HepG2 (cell line): ENCODE measurements around the gene PLCL1. TPM values are rescaled to one million over a fixed set of nuclear protein-coding genes. Genes with fewer than 3 reads are reported as not detected.

Source experiments
- ATAC-seq: fragments of 200-7000 bp; cut with Tn5 transposase; 3 replicates; pipeline ENCODE4 v1.9.1; 2020; ENCODE audit warnings: mild to moderate bottlenecking, moderate library complexity
- BruUV-seq: library from RNA; stranded (reverse); fragments of 400-500 nt; replicated peaks from 2 replicates; lab custom pipeline; 2021; lab: Mats Ljungman, UMichigan
- CTCF ChIA-PET: fragments of 300-600 bp; formaldehyde crosslinking; extraction: SDS; loops from one replicate; lab custom pipeline; 2021; ENCODE audit warnings: low total read pairs, inconsistent platforms, low intra/inter-chr PET ratio; lab: Yijun Ruan, JAX
- POLR2A ChIA-PET: fragments of 350-600 bp; sonication (Branson Sonifier 250); formaldehyde crosslinking; loops from one replicate; lab custom pipeline; 2020; ENCODE audit warnings: antibody characterized with exemption, inconsistent platforms; lab: Yijun Ruan, JAX
- DNase-seq: peaks from one replicate; pipeline ENCODE4 v3.0.0-alpha.2; 2015; ENCODE audit warnings: low spot score
- FAIRE-seq: peaks from 3 replicates; lab custom pipeline; 2011; peaks lifted over from hg19 to GRCh38; lab: Jason Lieb, UNC
- H2AFZ ChIP-seq: one replicate; pipeline ENCODE4 v1.6.1; 2011; ENCODE audit warnings: low read length, inconsistent platforms
- H3K27ac ChIP-seq: fragments of 300-600 bp; 3 replicates; pipeline ENCODE4 v1.8.0; 2011; ENCODE audit warnings: mixed run types, mild to moderate bottlenecking, mixed read lengths, low read length, inconsistent platforms; ENCODE audit not compliant: insufficient read depth; ENCODE audit errors: extremely low read length
- H3K27me3 ChIP-seq, 2 experiments: fragments of 200-600 bp in 1 of 2; 2 replicates in 1 of 2; 3 replicates in 1 of 2; pipeline versions ENCODE4 v1.6.0 to v1.8.0; 2011; ENCODE audit warnings: low read length in 2 of 2, mild to moderate bottlenecking in 2 of 2, moderate library complexity in 2 of 2, inconsistent platforms in 1 of 2; ENCODE audit not compliant: insufficient read depth in 2 of 2, control insufficient read depth in 1 of 2
- H3K36me3 ChIP-seq, 2 experiments: fragments of 200-600 bp in 1 of 2; replicated peaks in 1 of 2; 2 replicates in 1 of 2; 3 replicates in 1 of 2; pipeline versions ENCODE4 v1.5.1 to v1.8.0; 2011; ENCODE audit warnings: low read length in 2 of 2, inconsistent platforms in 1 of 2; ENCODE audit not compliant: insufficient read depth in 2 of 2, control insufficient read depth in 1 of 2
- H3K4me1 ChIP-seq: 2 replicates; pipeline ENCODE4 v1.5.1; 2012; ENCODE audit warnings: low read length, inconsistent platforms; ENCODE audit not compliant: insufficient read depth
- H3K4me2 ChIP-seq: 2 replicates; pipeline ENCODE4 v1.6.0; 2011; ENCODE audit warnings: low read depth, low read length, inconsistent platforms
- H3K4me3 ChIP-seq, 3 experiments: fragments of 200-600 bp in 1 of 3; sonication (generic), shearing (Covaris generic) in 1 of 3; replicated peaks in 1 of 3; 2 replicates each; pipeline ENCODE4 v1.5.1; 2011 to 2016; ENCODE audit warnings: low read length in 3 of 3, inconsistent platforms in 2 of 3, low read depth in 2 of 3, mild to moderate bottlenecking in 2 of 3, control low read depth in 1 of 3, mixed read lengths in 1 of 3; ENCODE audit not compliant: insufficient read depth in 1 of 3
- H3K79me2 ChIP-seq: one replicate; pipeline ENCODE4 v1.6.1; 2011; ENCODE audit warnings: low read length, inconsistent platforms; ENCODE audit not compliant: insufficient read depth
- H3K9ac ChIP-seq: 2 replicates; pipeline ENCODE4 v1.6.0; 2011; ENCODE audit warnings: mild to moderate bottlenecking, low read depth, low read length, inconsistent platforms; ENCODE audit not compliant: insufficient read depth
- H3K9me3 ChIP-seq: 2 replicates; pipeline ENCODE4 v1.5.1; 2012; ENCODE audit warnings: mild to moderate bottlenecking, low read length
- H4K20me1 ChIP-seq: 2 replicates; pipeline ENCODE4 v1.6.0; 2011; ENCODE audit warnings: inconsistent platforms, mild to moderate bottlenecking, low read length, moderate library complexity; ENCODE audit not compliant: insufficient read depth
- ARNT2 ChIP-seq: sonication (generic); formaldehyde crosslinking; IDR thresholded peaks from 2 replicates; pipeline ENCODE4 v1.8.0; 2022; ENCODE audit warnings: mild to moderate bottlenecking, low read depth, missing genetic modification reagents, moderate library complexity
- GLMP ChIP-seq: sonication (generic); formaldehyde crosslinking; IDR thresholded peaks from 2 replicates; pipeline ENCODE4 v1.9.0; 2021; ENCODE audit warnings: missing genetic modification reagents, mild to moderate bottlenecking, borderline replicate concordance
- MIER3 ChIP-seq: IDR thresholded peaks from 2 replicates; pipeline ENCODE4 v1.6.1; 2016; ENCODE audit warnings: missing compliant biosample characterization, borderline replicate concordance
- NR2F2 ChIP-seq: IDR thresholded peaks from 2 replicates; pipeline ENCODE4 v1.6.1; 2012; ENCODE audit warnings: low read depth, inconsistent platforms, borderline replicate concordance
- RCOR2 ChIP-seq: IDR thresholded peaks from 2 replicates; pipeline ENCODE4 v1.6.1; 2016; ENCODE audit warnings: missing biosample characterization, missing genetic modification reagents
- SAFB2 ChIP-seq: sonication (generic); formaldehyde crosslinking; IDR thresholded peaks from 2 replicates; pipeline ENCODE4 v1.5.1; 2020; ENCODE audit warnings: missing genetic modification reagents, low read depth, mild to moderate bottlenecking, borderline replicate concordance
- TFAP4 ChIP-seq: sonication (generic); IDR thresholded peaks from 2 replicates; pipeline ENCODE4 v1.6.1; 2016; ENCODE audit warnings: low read depth, borderline replicate concordance
- ZBTB20 ChIP-seq: sonication (generic); formaldehyde crosslinking; IDR thresholded peaks from 2 replicates; pipeline ENCODE4 v1.8.1; 2023; ENCODE audit warnings: missing genetic modification reagents, low read depth, mild to moderate bottlenecking, borderline replicate concordance
- ZNF232 ChIP-seq: sonication (generic); formaldehyde crosslinking; IDR thresholded peaks from 2 replicates; pipeline ENCODE4 v1.4.0; 2020; ENCODE audit warnings: missing genetic modification reagents, borderline replicate concordance
- ZNF550 ChIP-seq: sonication (generic); formaldehyde crosslinking; IDR thresholded peaks from 2 replicates; pipeline ENCODE4 v1.4.0; 2020; ENCODE audit warnings: mild to moderate bottlenecking, missing genetic modification reagents, borderline replicate concordance
- WGBS: methylation state at CpG from one replicate; pipeline ENCODE4 v1.1.6; 2017; ENCODE audit warnings: low lambda C conversion rate; 5-methylcytosine and 5-hydroxymethylcytosine counted together
- in situ Hi-C: cut with HindIII; loops from 2 replicates; pipeline ENCODE4 v1.10.0; 2017; ENCODE audit warnings: low pct_unique_long_range_greater_than_20kb; ENCODE audit not compliant: extremely low pct_ligation_motif_present
- intact Hi-C: fragments of 100-400 bp; cut with micrococcal nuclease; formaldehyde crosslinking; loops from one replicate; pipeline ENCODE4 v1.10.0; 2022; ENCODE audit not compliant: unreplicated experiment
- polyA plus RNA-seq, 8 experiments: library from polyadenylated mRNA; depleted of rRNA in 3 of 8; stranded (reverse) in 7 of 8; unstranded in 1 of 8; fragments of >200 nt; fragmentation: Illumina TruSeq in 4 of 8; extraction: Trizol in 4 of 8; gene quantifications; 2 replicates each; pipeline versions ENCODE4 v1.2.1 to v1.2.3, GENCODE V29; 2011 to 2016; ENCODE audit warnings: low read depth in 4 of 8, missing spikeins in 1 of 8, mixed read lengths in 1 of 8; ENCODE audit not compliant: insufficient read depth in 1 of 8
- total RNA-seq, 5 experiments: library from RNA; depleted of rRNA; stranded (reverse); fragments of >200 nt; fragmentation: Illumina TruSeq; extraction: Trizol; gene quantifications; 2 replicates each; pipeline ENCODE4 v1.2.3, GENCODE V29; 2016; ENCODE audit warnings: low read depth in 1 of 5
- TF ChIP-seq, protein P1 (sequence below): sonication (generic); formaldehyde crosslinking; IDR thresholded peaks from 2 replicates; pipeline ENCODE4 v1.9.0; 2021; ENCODE audit warnings: missing genetic modification reagents, borderline replicate concordance

PLCL1 gene
- total and polyA plus RNA-seq, 2 of the 13 experiments (the other 11 are each of a cell fraction or from before 2014, with no cell fraction given): not detected

DNA sequence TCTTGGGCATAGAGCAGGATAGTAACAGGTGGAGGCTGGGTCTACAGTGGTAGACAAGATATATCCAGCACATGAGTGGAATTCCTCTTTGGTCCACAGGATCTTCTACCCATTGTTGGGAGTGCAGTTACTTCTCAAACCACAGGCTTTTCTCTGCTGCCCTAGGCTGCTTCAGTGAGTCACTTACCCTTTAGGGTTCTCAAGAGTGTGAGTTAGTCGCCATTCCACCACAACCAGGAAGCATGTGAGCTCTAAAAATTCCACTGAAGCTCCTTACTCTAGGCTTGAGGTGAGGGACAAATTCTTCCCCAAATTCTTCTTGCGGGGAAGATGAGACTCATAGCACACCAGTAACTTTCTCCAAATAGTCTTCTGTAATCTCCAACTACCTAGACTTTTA is 189.4 kb downstream of the PLCL1 start (continued):
- TF ChIP-seq GLMP (CRISPR knock-in tag) (no peak), SAFB2 (CRISPR knock-in tag) (no peak)
- TF ChIP-seq, protein P1, sequence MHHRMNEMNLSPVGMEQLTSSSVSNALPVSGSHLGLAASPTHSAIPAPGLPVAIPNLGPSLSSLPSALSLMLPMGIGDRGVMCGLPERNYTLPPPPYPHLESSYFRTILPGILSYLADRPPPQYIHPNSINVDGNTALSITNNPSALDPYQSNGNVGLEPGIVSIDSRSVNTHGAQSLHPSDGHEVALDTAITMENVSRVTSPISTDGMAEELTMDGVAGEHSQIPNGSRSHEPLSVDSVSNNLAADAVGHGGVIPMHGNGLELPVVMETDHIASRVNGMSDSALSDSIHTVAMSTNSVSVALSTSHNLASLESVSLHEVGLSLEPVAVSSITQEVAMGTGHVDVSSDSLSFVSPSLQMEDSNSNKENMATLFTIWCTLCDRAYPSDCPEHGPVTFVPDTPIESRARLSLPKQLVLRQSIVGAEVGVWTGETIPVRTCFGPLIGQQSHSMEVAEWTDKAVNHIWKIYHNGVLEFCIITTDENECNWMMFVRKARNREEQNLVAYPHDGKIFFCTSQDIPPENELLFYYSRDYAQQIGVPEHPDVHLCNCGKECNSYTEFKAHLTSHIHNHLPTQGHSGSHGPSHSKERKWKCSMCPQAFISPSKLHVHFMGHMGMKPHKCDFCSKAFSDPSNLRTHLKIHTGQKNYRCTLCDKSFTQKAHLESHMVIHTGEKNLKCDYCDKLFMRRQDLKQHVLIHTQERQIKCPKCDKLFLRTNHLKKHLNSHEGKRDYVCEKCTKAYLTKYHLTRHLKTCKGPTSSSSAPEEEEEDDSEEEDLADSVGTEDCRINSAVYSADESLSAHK: no peak

GRCh38 chr2:197994751-197995150 is 190.4 kb downstream of the PLCL1 start:
- no peak for TF ChIP-seq TFAP4
- no peak for TF ChIP-seq RCOR2 (CRISPR knock-in tag)
- no peak for TF ChIP-seq ARNT2 (CRISPR knock-in tag)
- TF ChIP-seq MIER3: no peak
- no peak for TF ChIP-seq ZNF550 (CRISPR knock-in tag)
- TF ChIP-seq NR2F2: no peak
- TF ChIP-seq ZBTB20: no peak
- TF ChIP-seq ZNF232: no peak
- ChIA-PET POLR2A (no interaction called here), CTCF (no interaction called here)
- H3K79me2 ChIP-seq: no peaks in the 10 kb centered on the region
- H3K9me3 ChIP-seq: no peaks in the 10 kb centered on the region
- FAIRE-seq (no peak), DNase-seq (no peak), ATAC-seq (no peak)
- H4K20me1 ChIP-seq: no peaks in the 10 kb centered on the region
- no peak overlapping the region for H3K27ac ChIP-seq
- intact Hi-C loops: no loop called here
- BruUV-seq: no TSS peak
- no peaks in the 10 kb centered on the region; a peak in 1 of 5 replicates for H3K27me3 ChIP-seq
- no peak overlapping the region for H3K4me3 ChIP-seq
- no peaks in the 10 kb centered on the region for H3K36me3 ChIP-seq
- in situ Hi-C loops: no loop called here
- no peaks in the 10 kb centered on the region for H3K4me1 ChIP-seq
- no peak overlapping the region for H2AFZ ChIP-seq
- 2% methylated on average over 1 of the region's 1 CpG for WGBS
- no peak overlapping the region for H3K9ac ChIP-seq
- no peak overlapping the region for H3K4me2 ChIP-seq
